IPS-20b (cell line): ENCODE data around the gene ALDH1L2.
"Not testable (repeated sequence)": the region's sequence is repeated elsewhere in the genome, so short reads cannot be mapped to it uniquely, and the experiment has no call there.

Experiments
- H3K27ac ChIP-seq: one replicate; pipeline ENCODE4 v1.5.1; 2013; ENCODE audit warnings: low read length
- H3K27me3 ChIP-seq: 2 replicates; pipeline ENCODE4 v1.6.1; 2013; ENCODE audit warnings: mild to moderate bottlenecking, low read length, inconsistent platforms; ENCODE audit not compliant: insufficient read depth
- H3K36me3 ChIP-seq: 2 replicates; pipeline ENCODE4 v1.6.1; 2013; ENCODE audit warnings: low read depth, mild to moderate bottlenecking, inconsistent platforms, low read length, moderate library complexity; ENCODE audit not compliant: insufficient read depth
- H3K4me1 ChIP-seq: 2 replicates; pipeline ENCODE4 v1.6.1; 2013; ENCODE audit warnings: mild to moderate bottlenecking, control low read depth, inconsistent platforms, low read length, moderate library complexity; ENCODE audit not compliant: insufficient read depth
- H3K4me3 ChIP-seq: 2 replicates; pipeline ENCODE4 v1.5.1; 2013; ENCODE audit warnings: mild to moderate bottlenecking, low read length, inconsistent platforms
- H3K9ac ChIP-seq: 2 replicates; pipeline ENCODE4 v1.6.1; 2013; ENCODE audit warnings: low read depth, mild to moderate bottlenecking, inconsistent platforms, low read length, moderate library complexity
- H3K9me3 ChIP-seq: 2 replicates; pipeline ENCODE4 v1.6.1; 2013; ENCODE audit warnings: mild to moderate bottlenecking, low read depth, low read length, inconsistent platforms; ENCODE audit not compliant: insufficient read depth

The ALDH1L2 gene

DNA sequence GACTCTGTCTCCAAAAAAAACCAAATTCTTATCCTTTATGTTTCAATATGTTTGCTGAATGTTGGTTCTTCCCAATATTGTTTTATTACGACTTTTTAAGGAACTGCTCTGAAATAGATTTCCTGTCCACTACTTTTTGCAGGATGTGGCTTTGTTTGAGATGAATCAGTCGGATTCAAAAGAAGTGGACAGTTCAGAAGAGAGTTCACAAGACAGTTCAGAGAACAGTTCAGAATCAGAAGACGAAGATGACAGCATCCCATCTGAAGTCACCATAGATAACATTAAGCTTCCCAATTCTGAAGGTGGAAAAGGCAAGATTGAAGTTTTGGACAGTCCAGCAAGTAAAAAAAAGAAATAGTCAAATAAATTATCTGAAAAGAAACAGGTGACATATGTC is 89.9 kb downstream of the ALDH1L2 start:
- Histone ChIP-seq H3K4me3 (no peak overlapping the region), H3K27ac (no peak overlapping the region), H3K9ac (no peak overlapping the region), H3K4me1 (no peaks in the 10 kb centered on the region), H3K27me3 (no peaks in the 10 kb centered on the region), H3K9me3 (no peaks in the 10 kb centered on the region), H3K36me3 (peaks cover 97% of the 10 kb centered on the region)

DNA sequence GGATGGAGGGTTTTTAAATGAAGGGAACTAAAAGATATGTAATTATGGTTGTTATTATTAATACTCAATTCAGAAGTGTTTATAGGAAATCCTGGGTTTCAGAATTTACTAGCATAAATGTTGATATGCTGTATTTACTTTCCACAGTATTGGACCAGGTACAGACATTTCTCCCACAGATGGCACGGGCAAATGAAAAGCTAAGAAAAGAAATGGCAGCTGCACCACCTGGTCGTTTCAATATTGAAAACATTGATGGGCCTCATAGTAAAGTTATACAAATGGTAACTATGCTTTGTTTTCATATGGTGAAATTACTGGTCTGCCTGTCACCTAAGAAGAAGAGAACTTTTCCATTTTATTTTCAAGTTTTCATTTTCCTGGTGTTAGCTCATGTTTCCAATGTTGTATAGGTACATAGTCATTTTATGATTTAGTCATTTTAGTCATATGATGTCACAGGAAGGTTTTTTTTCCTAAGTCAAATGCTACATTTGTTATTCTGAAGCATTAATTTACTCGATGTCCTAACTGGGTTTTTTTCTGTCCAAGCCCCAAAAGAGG is 92.6 kb downstream of the ALDH1L2 start:
- H3K4me3 ChIP-seq, result no peak overlapping the region
- peaks cover 6% of the 10 kb centered on the region for H3K4me1 ChIP-seq
- H3K36me3 ChIP-seq, result peaks cover 88% of the 10 kb centered on the region
- no peaks in the 10 kb centered on the region for H3K27me3 ChIP-seq
- no peaks in the 10 kb centered on the region for H3K9me3 ChIP-seq
- H3K9ac ChIP-seq, result no peak overlapping the region
- H3K27ac ChIP-seq, result no peak overlapping the region

DNA sequence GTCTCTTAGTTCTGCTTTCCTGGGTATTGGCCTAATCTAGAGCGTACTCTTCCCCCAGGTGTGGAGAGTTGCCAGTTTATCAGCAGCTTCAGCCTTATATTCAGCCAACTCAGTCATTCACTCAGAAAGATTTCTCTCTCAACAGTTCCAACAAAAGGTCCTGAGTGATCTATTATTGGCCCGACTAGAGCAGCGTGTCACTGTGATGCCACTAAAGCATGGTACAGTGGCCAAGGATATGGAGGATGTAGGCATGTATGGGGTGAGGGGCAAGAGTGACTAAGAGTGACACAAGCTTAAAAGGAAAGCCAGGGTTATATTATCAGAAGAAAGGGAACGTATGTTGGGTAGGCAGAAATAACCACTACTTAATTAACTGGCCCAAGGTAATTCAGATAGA is 93.3 kb downstream of the ALDH1L2 start:
- H3K27ac ChIP-seq, result no peak overlapping the region
- no peak overlapping the region for H3K4me3 ChIP-seq
- H3K27me3 ChIP-seq, result no peaks in the 10 kb centered on the region
- H3K36me3 ChIP-seq, result peaks cover 81% of the 10 kb centered on the region
- no peaks in the 10 kb centered on the region for H3K9me3 ChIP-seq
- peaks cover 6% of the 10 kb centered on the region for H3K4me1 ChIP-seq
- H3K9ac ChIP-seq, result no peak overlapping the region

DNA sequence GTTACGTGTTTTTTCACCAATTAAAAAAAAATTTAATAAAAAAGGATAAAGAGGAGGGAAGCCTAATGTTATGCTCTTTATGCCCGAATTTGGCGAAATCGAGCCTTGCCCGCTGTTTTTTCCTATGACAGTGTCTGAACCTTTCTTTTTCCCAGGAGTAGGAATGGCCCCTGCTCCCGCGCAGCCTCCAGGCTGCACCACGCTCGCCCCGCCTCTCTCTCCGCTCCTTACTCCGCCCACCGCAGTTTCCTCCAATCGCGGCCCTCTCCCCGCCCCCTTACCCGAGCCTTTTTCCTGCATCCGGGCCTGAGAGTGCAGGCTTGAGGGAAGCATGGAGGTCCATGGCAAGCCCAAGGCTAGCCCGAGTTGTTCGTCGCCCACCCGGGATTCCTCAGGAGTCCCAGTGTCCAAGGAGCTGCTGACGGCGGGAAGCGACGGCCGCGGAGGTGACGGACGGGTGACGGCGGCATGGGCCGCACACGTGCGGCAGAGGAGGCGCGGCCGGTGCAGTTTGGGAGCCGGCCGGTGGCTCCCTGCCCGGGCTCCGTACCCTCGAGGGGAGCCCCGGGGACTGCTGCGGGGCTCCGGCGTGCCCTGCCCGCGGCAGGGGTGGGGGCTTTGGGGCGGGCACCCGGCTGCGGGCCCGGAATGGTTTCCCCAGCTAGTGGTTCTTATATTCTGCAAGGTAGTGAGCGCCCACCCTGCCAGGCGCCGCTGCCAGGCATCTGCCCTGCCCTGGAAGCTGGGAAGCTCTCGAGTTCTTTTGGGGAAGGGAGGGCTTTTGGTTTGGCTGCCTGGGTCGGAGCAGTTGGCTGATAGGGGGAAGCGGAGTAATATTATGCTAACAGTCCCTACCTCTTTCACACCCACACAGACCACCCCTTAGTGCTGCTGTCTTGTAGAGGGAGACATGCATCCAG is 98.0 kb downstream of the ALDH1L2 start, which contains the start of gene NOPCHAP1:
Gene NOPCHAP1 (plus strand): TSS at position 295 of the 920 bp plus-strand sequence. CDS start 37 bp downstream, at position 332.
- H3K27ac ChIP-seq, result no peak within 1 kb of the TSS
- no peaks in the 10 kb centered on the region for H3K27me3 ChIP-seq
- H3K4me1 ChIP-seq, result peaks cover 6% of the 10 kb centered on the region
- peaks cover 36% of the 10 kb centered on the region for H3K36me3 ChIP-seq
- H3K9ac ChIP-seq, result peak within 1 kb of the TSS; percentile 87
- peak within 1 kb of the TSS; percentile 87 for H3K4me3 ChIP-seq
- no peaks in the 10 kb centered on the region for H3K9me3 ChIP-seq

DNA sequence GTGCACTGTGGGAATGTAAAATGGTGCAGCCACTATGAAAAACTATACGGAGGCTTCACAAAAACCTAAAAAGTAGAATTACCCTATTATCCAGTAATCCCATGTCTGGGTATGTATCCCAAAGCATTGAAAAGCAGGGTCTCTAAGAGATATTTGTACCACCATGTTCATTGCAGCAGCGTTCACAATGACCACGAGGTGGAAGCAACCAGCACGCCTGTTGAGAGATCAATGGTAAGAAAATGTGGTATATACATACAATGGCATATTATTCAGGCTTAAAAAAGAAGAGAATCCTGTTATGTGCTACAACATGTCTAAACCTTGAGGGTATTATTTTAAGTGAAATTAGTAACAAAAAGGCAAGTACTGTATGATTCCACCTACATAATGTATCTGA is 99.1 kb downstream of the ALDH1L2 start:
- H3K9ac ChIP-seq, result no peak overlapping the region

DNA sequence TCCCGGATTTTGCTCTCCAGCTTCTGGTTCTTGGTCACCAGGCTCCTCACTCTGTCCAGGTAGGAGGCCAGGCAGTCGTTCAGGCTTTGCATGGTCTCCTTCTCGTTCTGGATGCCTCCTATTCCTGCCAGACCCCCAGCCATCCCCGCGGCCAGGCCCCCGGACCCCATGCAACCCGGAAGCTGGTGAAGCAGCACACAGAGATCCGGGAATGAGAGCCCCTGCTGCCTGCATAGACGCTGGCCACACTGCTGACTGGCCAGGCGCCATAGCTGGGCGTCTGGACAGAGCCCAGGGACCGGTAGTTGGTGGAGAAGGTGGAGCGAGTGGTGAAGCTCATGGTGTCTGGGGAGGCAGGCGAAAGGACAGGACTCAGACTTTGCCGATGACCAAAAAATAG is 106.6 kb downstream of the ALDH1L2 start:
- H3K27ac ChIP-seq, H3K36me3 ChIP-seq, H3K9ac ChIP-seq, H3K9me3 ChIP-seq, H3K4me3 ChIP-seq, H3K4me1 ChIP-seq, H3K27me3 ChIP-seq: not testable (repeated sequence)

More for the DNA sequence above, 99.1 kb downstream of the ALDH1L2 start:
- Histone ChIP-seq H3K27ac (no peak overlapping the region), H3K9me3 (no peaks in the 10 kb centered on the region), H3K36me3 (peaks cover 26% of the 10 kb centered on the region), H3K4me1 (peaks cover 6% of the 10 kb centered on the region), H3K4me3 (no peak overlapping the region), H3K27me3 (no peaks in the 10 kb centered on the region)

DNA sequence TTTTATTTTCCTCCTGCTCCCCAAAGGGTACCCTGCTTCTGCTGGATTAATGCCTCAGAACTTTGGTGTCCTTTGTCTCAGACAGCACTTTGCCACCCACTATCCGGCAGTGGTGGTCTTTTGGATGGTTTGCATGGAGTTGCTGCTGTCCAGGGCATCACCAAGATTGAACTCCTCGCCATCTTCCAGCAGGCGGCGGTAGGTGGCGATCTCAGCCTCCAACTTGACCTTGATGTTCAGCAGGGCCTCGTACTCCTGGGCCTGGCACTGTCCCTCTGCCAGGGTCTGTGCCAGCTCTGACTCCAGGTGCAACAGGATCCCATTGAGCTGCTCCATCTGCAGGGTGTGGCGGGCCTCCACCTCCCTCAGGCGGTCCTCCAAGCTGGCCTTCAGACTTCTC is 107.6 kb downstream of the ALDH1L2 start:
- Histone ChIP-seq H3K4me3 (no peak overlapping the region), H3K9me3 (no peaks in the 10 kb centered on the region), H3K27me3 (no peaks in the 10 kb centered on the region), H3K36me3 (no peaks in the 10 kb centered on the region), H3K27ac (no peak overlapping the region), H3K4me1 (no peaks in the 10 kb centered on the region), H3K9ac (no peak overlapping the region)

DNA sequence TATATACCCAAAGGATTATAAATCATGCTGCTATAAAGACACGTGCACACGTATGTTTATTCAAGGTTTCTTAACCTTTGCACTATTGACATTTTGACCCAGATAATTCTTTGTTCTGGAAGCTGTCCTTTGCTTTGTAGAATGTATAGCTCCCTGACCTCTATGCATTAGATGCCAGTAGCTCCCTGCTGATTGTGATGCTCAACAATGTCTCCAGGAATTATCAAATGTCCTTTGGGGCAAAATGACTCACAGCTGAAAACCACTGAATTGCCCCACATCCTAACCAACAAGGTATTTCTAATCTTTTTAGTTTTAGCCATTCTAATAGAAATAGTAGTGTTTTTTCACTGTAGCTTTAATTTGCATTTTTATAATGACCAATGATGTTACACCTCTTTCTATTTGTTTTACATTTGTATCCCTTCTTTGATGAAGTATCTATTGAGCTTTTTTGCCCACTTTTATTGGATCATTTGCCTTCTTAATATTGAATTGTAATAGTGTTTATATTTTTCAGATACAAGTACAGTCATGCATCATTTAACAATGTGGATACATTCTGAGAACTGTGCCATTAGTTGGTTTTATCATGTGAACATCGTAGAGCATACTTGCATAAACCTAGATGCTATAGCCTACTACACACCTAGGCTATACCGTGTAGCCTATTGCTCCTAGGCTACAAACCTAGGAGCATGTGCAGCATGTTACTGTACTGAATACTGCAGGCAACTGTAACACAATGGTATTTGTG is 108.5 kb downstream of the ALDH1L2 start:
- H3K4me1 ChIP-seq, result no peaks in the 10 kb centered on the region
- H3K9me3 ChIP-seq, result no peaks in the 10 kb centered on the region
- H3K4me3 ChIP-seq, result no peak overlapping the region
- H3K27ac ChIP-seq, result no peak overlapping the region
- no peaks in the 10 kb centered on the region for H3K27me3 ChIP-seq
- no peak overlapping the region for H3K9ac ChIP-seq
- no peaks in the 10 kb centered on the region for H3K36me3 ChIP-seq

DNA sequence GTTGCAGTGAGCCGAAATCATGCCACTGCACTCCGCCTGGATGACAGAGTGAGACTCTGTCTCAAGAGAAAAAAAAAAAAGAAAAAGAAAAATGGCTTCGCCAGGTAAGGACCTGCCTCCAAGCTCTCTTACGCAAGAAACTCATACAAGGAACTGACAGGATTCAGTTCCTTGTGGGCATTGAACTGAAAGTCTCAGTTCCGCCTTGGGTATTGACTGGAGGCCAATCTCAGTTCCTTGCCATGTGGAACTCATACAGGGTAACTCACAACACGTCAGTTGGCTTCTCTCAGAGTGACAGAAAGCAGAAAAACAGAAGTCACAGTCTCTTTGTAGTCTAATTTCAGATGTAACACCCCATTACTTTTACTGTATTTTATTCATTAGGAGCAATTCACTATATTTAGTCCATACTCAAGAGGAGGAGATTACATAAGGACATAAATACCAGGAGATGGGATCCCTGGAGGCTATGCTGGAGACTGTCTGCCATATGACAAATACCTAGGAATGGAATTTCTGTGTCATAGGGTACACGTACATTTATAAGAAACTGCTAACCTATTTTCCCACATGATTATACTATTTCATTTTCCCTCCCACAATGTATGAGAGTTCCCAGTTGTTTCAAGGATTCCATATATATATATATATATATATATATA is 109.5 kb downstream of the ALDH1L2 start:
- no peaks in the 10 kb centered on the region for H3K36me3 ChIP-seq
- H3K27ac ChIP-seq, result no peak overlapping the region
- no peak overlapping the region for H3K4me3 ChIP-seq
- no peaks in the 10 kb centered on the region for H3K9me3 ChIP-seq
- no peak overlapping the region for H3K9ac ChIP-seq
- no peaks in the 10 kb centered on the region for H3K27me3 ChIP-seq
- no peaks in the 10 kb centered on the region for H3K4me1 ChIP-seq

DNA sequence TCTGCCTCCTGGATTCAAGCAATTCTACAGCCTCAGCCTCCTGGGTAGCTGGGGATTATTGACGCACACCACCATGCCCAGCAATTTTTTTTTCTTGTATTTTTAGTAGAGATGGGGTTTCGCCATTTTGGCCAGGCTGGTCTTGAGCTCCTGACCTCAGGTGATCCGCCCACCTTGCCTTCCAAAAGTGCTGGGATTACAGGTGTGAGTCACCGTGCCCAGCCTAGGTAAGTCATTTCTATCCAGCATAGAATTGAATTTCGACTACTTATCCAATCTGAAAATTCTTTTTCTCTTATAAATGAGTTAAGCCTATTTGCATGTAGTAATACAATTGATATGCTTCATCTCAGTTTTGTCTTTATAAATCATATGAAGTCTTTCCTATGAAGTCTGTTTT is 111.0 kb downstream of the ALDH1L2 start:
- no peak overlapping the region for H3K9ac ChIP-seq
- no peaks in the 10 kb centered on the region for H3K36me3 ChIP-seq
- H3K9me3 ChIP-seq, result no peaks in the 10 kb centered on the region
- H3K27me3 ChIP-seq, result no peaks in the 10 kb centered on the region
- H3K27ac ChIP-seq, result no peak overlapping the region
- H3K4me1 ChIP-seq, result no peaks in the 10 kb centered on the region
- no peak overlapping the region for H3K4me3 ChIP-seq

DNA sequence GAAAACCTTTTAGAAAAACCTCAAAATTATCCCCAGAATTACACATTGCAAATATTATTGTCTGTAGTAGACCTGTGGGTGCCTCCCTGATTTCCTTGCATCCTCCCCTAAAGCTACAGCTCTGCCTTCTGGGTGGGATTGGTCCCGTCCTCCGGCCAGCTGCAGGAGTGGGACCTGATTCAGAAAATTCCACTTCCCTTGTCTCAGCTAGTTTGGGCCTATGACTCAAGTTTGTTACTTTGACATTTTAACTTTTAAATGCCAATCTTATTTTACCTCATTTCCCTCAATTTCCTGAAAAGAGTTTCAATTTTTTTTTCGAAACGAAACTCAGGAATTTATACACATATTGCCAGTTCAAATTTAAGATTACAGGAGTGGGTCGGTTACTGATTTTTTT is 113.0 kb downstream of the ALDH1L2 start:
- no peak overlapping the region for H3K9ac ChIP-seq

More for the DNA sequence above, 113.0 kb downstream of the ALDH1L2 start:
- Histone ChIP-seq H3K27ac (no peak overlapping the region), H3K4me3 (no peak overlapping the region), H3K4me1 (no peaks in the 10 kb centered on the region), H3K27me3 (no peaks in the 10 kb centered on the region), H3K36me3 (no peaks in the 10 kb centered on the region), H3K9me3 (no peaks in the 10 kb centered on the region)
